ENCODE data around the gene AK9.
"Not testable (repeated sequence)": the region's sequence is repeated elsewhere in the genome, so short reads cannot be mapped to it uniquely, and the experiment has no call there.

AK9 gene

DNA sequence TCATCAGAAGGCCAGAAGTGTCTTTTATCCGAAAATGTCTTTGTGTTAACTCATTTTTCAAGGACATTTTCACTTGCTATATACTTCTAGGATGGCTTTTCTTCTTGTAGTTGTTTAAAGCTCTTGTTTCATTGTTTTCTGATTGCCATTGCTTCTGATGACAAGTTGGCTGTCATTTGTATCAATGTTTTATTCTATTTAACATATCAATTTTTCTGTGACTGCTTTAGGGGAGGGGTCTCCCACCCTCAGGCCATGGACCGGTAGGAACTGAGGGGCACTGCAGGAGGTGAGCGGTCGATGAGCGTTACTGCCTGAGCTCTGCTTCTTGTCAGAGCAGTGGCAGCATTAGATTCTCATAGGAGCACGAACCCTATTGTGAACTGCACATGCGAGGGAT lies 65.8 kb downstream of the AK9 start:
- DNase-seq (ENCODE audit: low spot score), result no peak

- peak; percentile 2 for DNase-seq (ENCODE audit: low spot score)
These were observed 67.7 kb downstream of the AK9 start for GRCh38 chr6:109623288-109623687.

GRCh38 chr6:109612268-109612667 lies 78.7 kb downstream of the AK9 start:
- no peak for DNase-seq (ENCODE audit: low spot score)

GRCh38 chr6:109611502-109611901 lies 79.5 kb downstream of the AK9 start:
- no peak for DNase-seq (ENCODE audit: low spot score)

DNA sequence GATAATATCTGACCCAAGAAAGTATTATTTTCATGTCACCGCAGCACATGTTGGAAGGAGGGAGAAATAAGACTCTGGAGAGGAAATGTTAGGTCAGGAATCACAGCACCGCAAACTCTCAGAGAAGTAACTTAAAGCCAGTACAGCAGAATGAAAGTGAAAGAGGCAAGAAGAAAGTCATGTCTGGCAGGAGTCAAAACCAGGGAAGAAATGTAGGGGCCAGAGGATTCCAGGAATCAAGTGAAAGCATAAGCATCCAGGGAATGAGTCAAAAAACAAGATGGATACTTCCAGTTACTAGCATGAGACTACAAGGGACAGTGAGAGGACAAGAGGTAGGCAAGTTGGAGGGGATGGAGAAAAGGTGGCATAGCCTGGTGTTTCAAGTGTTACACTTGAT lies 80.4 kb downstream of the AK9 start:
- DNase-seq (ENCODE audit: low spot score), result no peak

GRCh38 chr6:109609737-109610136 lies 81.3 kb downstream of the AK9 start:
- DNase-seq (ENCODE audit: low spot score), result no peak

DNA sequence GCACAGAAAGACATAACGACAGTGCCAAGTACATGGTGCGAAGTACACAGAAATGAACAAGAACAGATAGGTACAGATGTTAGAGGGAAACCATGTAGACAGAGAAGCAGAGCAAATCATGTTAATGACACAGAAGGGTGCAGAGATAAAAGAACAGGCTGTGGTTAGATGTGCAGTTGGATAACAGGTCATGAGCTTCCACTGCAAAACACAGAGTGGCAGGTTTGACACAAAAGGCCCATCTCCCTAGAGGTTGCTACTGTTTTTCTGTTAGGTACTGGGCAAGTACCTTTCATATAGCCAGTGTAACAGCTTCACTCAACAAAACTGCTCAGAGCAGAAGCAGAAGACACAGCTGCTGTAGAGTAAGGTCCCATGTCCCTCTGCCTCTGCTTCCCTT lies 84.6 kb downstream of the AK9 start:
- DNase-seq (ENCODE audit: low spot score), result no peak

GRCh38 chr6:109595998-109596397 lies 95.0 kb downstream of the AK9 start:
- peak; percentile 24 for DNase-seq (ENCODE audit: low spot score)

DNA sequence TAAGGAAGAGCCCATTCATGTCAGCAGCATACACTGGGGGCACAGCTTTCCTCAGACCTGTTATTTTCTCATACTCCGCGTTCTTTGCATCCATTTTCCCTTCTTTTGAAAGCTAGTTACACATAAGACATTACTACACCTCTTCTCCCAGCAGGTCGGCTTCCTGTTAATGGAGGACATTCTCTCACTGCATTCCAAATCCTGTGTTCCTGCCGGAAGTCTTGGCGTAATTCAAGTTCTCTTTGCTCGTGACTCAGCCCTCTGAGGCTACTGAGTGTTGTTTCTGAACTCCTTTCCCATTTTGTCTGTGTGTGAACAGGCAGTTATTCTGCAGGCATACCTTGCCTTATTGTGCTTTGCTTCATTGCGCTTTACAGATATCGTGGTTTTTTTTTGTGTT lies 110.5 kb downstream of the AK9 start:
- no peak for DNase-seq (ENCODE audit: low spot score)

- no peak for DNase-seq (ENCODE audit: low spot score)
These were observed 111.6 kb downstream of the AK9 start for GRCh38 chr6:109579361-109579760.

GRCh38 chr6:109569901-109570300 lies 121.1 kb downstream of the AK9 start:
- not testable (repeated sequence) for DNase-seq (ENCODE audit: low spot score)

- DNase-seq (ENCODE audit: low spot score), result no peak
These were observed 129.2 kb downstream of the AK9 start for GRCh38 chr6:109561844-109562243.

DNA sequence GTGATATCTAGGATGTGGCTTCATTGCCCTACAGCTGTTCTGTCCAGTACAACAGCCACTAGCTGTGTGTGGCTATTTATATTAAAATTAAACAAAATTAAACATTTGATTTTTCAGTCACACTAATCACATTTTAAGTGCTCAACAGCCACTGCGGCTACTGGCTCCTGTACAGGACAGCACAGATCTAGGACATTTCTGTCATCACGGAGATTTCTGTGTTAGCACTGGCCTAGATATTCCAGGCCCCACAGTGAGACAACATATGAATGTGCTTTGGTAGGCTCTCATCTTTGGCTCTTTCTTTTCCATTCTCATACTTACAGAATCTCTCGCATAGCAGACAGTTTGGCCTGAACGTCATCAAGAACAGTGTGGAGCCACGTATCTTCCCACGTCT lies 159.6 kb downstream of the AK9 start:
- no peak for DNase-seq (ENCODE audit: low spot score)

GRCh38 chr6:109527989-109528388 lies 163.0 kb downstream of the AK9 start:
- DNase-seq (ENCODE audit: low spot score), result peak; percentile 28

DNA sequence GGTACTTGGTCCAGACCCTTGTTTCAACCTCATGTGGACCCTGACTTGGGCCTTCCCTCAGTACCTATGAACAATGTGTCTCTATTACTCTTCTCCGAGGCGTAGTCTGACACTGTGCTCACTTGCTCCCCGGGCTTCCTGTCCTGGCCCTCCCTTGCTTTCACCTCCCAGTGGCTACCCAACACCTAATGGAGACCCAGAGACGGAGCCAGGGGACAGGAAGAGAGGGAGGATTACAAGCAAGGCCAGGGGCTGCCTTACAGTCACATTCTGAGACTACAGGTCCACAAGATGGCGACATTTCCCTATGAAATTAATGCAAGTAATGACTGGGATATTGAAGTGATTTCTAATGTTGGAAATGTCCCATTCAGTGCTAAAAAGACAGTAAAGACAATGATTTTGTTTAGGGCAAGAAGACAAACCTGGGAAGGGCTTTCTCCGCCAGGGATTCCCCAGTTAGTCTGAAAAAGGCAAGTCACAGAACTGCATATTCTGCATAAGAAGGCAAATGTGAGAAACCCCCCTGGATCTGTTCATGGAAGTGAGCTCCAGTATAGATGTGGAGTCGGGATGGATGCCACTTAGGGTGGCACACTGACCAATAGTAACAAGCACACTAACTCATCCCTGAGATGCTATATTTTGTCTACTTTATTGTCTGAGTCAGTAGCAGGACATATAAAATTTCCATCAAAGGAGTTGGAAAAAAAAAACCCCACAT lies 163.9 kb downstream of the AK9 start:
- DNase-seq (ENCODE audit: low spot score), result peak; percentile 54

GRCh38 chr6:109524129-109524528 lies 166.9 kb downstream of the AK9 start:
- DNase-seq (ENCODE audit: low spot score), result no peak

- DNase-seq (ENCODE audit: low spot score), result no peak
These were observed 167.5 kb downstream of the AK9 start for GRCh38 chr6:109523478-109523877.

GRCh38 chr6:109521080-109521479 lies 169.9 kb downstream of the AK9 start:
- no peak for DNase-seq (ENCODE audit: low spot score)

- DNase-seq (ENCODE audit: low spot score), result not testable (repeated sequence)
These were observed 171.4 kb downstream of the AK9 start for GRCh38 chr6:109519647-109520046.

GRCh38 chr6:109516929-109517328 lies 174.1 kb downstream of the AK9 start:
- no peak for DNase-seq (ENCODE audit: low spot score)

GRCh38 chr6:109515781-109516409 lies 175.1 kb downstream of the AK9 start:
- DNase-seq (ENCODE audit: low spot score), result no peak

DNA sequence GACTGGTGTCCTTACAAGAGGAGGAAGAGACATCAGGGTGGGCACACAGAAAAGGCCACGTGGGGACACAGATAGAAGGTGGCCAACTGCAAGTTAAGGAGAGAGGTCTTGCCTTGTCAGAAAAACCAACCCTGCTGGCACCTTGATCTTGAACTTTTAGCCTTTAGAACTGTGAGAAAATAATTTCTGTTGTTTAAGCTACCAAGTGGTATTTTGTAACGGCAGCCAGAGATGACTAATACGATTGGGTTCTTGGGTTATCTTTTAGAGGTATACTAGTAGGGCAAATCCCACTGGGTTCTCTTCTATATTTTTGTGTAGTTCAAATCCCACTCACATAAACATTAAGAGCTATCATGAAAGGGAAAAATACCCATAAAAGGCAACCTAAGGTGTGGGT lies 176.1 kb downstream of the AK9 start:
- DNase-seq (ENCODE audit: low spot score), result no peak

DNA sequence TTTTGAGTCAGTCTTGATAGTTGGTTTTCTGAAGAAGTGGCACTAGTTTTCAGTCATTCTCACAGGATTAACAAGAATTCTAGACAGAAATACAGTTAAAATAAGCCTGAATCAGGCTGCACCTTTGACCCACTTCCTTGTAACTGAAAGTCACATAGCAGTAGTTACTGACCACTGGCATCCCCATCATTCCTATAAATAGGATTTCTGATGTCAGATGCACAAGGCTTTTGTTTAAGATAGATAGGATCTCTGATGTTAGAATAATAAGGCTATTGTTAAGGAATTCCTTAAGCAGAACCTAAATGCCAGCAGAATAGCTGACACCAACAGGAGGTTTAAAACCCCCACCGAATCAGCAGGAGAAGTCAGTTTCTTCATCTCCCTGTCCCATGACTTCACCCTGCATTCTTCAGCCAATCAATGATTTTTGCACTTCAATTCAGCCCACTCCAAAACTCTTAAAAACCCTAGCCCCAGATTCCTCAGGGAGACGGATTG lies 177.4 kb downstream of the AK9 start:
- peak; percentile 60 for DNase-seq (ENCODE audit: low spot score)
